CD4-positive, alpha-beta memory T cell (primary cell): ENCODE results near the gene TSPO2. TPM values are rescaled to one million over a fixed set of nuclear protein-coding genes. Genes with fewer than 3 reads are reported as not detected.
A peak's percentile ranks its signal among the peaks of the same experiment; 100 is the strongest.

ENCODE experiments used
- CTCF ChIA-PET: fragments of 350-600 bp; sonication (Branson Sonifier 250); formaldehyde crosslinking; loops from one replicate; lab custom pipeline; 2021; ENCODE audit warnings: inconsistent platforms; ENCODE audit not compliant: partially characterized antibody; lab: Charles Lee
- POLR2A ChIA-PET: fragments of 350-600 bp; sonication (Branson Sonifier 250); formaldehyde crosslinking; loops from one replicate; lab custom pipeline; 2021; ENCODE audit not compliant: partially characterized antibody; lab: Charles Lee
- DNase-seq, 5 donors: peaks; one replicate each; pipeline versions ENCODE4 v3.0.0 to v3.0.0-alpha.2; 2020 to 2022; ENCODE audit warnings: mixed read lengths in 1 of 5
- H3K27ac ChIP-seq: one replicate; pipeline ENCODE4 v1.7.0; 2013; ENCODE audit warnings: low read depth, low read length
- H3K27me3 ChIP-seq: 2 replicates; pipeline ENCODE4 v1.7.0; 2013; ENCODE audit warnings: mild to moderate bottlenecking, low read length, moderate library complexity; ENCODE audit not compliant: insufficient read depth
- H3K36me3 ChIP-seq: 2 replicates; pipeline ENCODE4 v1.7.0; 2013; ENCODE audit warnings: mild to moderate bottlenecking, low read length, moderate library complexity; ENCODE audit not compliant: insufficient read depth
- H3K4me1 ChIP-seq: 2 replicates; pipeline ENCODE4 v1.7.0; 2013; ENCODE audit warnings: mild to moderate bottlenecking, low read length, moderate library complexity; ENCODE audit not compliant: insufficient read depth
- H3K4me3 ChIP-seq, 2 donors: one replicate each; pipeline ENCODE4 v1.7.0; 2013; ENCODE audit warnings: low read length in 2 of 2, mild to moderate bottlenecking in 1 of 2
- H3K9me3 ChIP-seq, 2 donors: one replicate each; pipeline ENCODE4 v1.7.0; 2013; ENCODE audit warnings: low read length in 2 of 2, control low read depth in 1 of 2; ENCODE audit not compliant: control insufficient read depth in 1 of 2
- H3K27ac Mint-ChIP-seq, 7 donors: one replicate each; pipeline ENCODE4 v1.8.0; 2020 to 2021; ENCODE audit warnings: mixed read lengths in 7 of 7, mild to moderate bottlenecking in 6 of 7, inconsistent platforms in 3 of 7, moderate library complexity in 3 of 7
- H3K27me3 Mint-ChIP-seq, 2 donors: one replicate each; pipeline ENCODE4 v1.8.0; 2020 to 2021; ENCODE audit warnings: mixed read lengths in 2 of 2
- H3K36me3 Mint-ChIP-seq, 2 donors: one replicate each; pipeline ENCODE4 v1.8.0; 2020 to 2021; ENCODE audit warnings: mixed read lengths in 2 of 2, inconsistent platforms in 1 of 2, mild to moderate bottlenecking in 1 of 2
- H3K4me1 Mint-ChIP-seq, 4 donors: one replicate each; pipeline ENCODE4 v1.8.0; 2020 to 2021; ENCODE audit warnings: mixed read lengths in 4 of 4, mild to moderate bottlenecking in 1 of 4
- H3K4me3 Mint-ChIP-seq, 8 donors: one replicate each; pipeline ENCODE4 v1.8.0; 2020 to 2021; ENCODE audit warnings: mixed read lengths in 8 of 8, mild to moderate bottlenecking in 7 of 8, moderate library complexity in 6 of 8, inconsistent platforms in 3 of 8
- H3K9me3 Mint-ChIP-seq, 8 donors: one replicate each; pipeline ENCODE4 v1.8.0; 2020 to 2021; ENCODE audit warnings: mixed read lengths in 8 of 8, mild to moderate bottlenecking in 5 of 8, inconsistent platforms in 3 of 8, moderate library complexity in 1 of 8
- intact Hi-C: fragments of 100-400 bp; cut with micrococcal nuclease; formaldehyde crosslinking; loops from one replicate; pipeline ENCODE4 v1.15.1; 2023
- polyA plus RNA-seq, 2 donors: library from polyadenylated mRNA; unstranded; fragments of 300-500 nt; fragmentation: Illumina TruSeq; gene quantifications; one replicate each; pipeline ENCODE4 v1.2.3, GENCODE V29; 2021
- total RNA-seq, 2 experiments: library from RNA; stranded (reverse); gene quantifications; one replicate each; pipeline ENCODE4 v1.2.3, GENCODE V29; 2021

TSPO2 gene
- total and polyA plus RNA-seq, 4 experiments from 2014 or later: not detected

DNA sequence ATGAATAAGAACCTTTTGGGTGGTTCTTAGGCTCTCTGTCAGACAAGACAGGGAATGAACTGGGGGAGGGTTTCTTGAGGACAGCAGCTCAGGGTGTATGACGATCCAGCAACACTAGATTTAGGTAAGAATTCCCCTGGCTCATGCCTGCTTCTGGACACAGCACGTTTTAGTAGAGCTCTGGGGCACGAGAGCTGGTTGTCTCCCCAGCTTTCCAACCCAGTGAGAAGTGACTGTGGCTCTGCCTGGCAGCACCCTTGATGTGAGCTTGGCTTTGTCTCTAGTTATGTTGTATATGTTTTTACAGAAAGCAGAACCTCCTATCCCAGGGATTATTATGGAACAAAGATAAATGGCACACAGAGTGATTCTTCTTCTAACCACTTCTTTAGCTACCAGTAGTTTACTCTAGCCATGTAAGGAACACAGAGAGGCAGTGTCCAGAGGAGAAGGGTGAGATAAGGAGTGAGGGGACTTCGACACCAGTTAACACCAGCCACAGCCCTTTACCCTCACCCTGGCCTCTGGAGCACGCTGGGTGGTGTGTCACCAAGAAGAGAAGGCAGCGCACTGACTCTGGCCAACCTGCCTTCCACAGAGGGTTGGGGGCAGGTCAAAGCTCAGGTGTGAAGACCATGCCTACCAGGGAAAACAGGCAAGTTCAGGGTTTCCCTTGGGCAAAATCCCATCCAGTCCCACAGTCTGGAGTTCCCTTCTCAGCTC, 14.7 kb downstream of the TSPO2 start:
- H3K4me1 ChIP-seq: peaks cover 10% of the 10 kb centered on the region
- no peak overlapping the region for H3K4me3 ChIP-seq
- peaks cover 36 to 47% of the 10 kb centered on the region in 2 donors for H3K36me3 Mint-ChIP-seq
- ChIA-PET CTCF (interaction anchor here (0.9 to 4.4 kb wide), 5 partner anchors 10 to 29 kb away, joined by 4 to 22 read pairs (median 11); partner anchors contain the start of gene UNC5CL), POLR2A (interaction anchor here (1.8 kb wide), 1 partner anchor 14 kb away, joined by 9 read pairs; no protein-coding TSS in a partner anchor)
- no peaks in the 10 kb centered on the region for H3K36me3 ChIP-seq
- no peaks in the 10 kb centered on the region for H3K27me3 Mint-ChIP-seq
- H3K4me1 Mint-ChIP-seq: peaks cover 10% of the 10 kb centered on the region in 4 donors
- H3K4me3 Mint-ChIP-seq: no peak overlapping the region
- no peaks in the 10 kb centered on the region for H3K27me3 ChIP-seq
- no peak for DNase-seq
- intact Hi-C loops: no loop called here
- no peaks in the 10 kb centered on the region for H3K9me3 Mint-ChIP-seq
- no peak overlapping the region for H3K27ac ChIP-seq
- H3K27ac Mint-ChIP-seq: no peak overlapping the region
- no peaks in the 10 kb centered on the region for H3K9me3 ChIP-seq

- Mint-ChIP-seq H3K27ac (peak overlapping the region in 1 of 7 donors; percentile 8), H3K4me1 (peaks cover 0 to 4% (median under 1%) of the 10 kb centered on the region in 4 donors), H3K4me3 (no peak overlapping the region), H3K27me3 (no peaks in the 10 kb centered on the region), H3K36me3 (peaks cover 42 to 58% of the 10 kb centered on the region in 2 donors), H3K9me3 (no peaks in the 10 kb centered on the region)
- Histone ChIP-seq H3K36me3 (peaks cover 4% of the 10 kb centered on the region), H3K27me3 (no peaks in the 10 kb centered on the region), H3K4me3 (no peak overlapping the region), H3K9me3 (no peaks in the 10 kb centered on the region), H3K27ac (no peak overlapping the region), H3K4me1 (no peaks in the 10 kb centered on the region)
- DNase-seq: no peak
- intact Hi-C loops: no loop called here
- POLR2A ChIA-PET: no interaction called here
- CTCF ChIA-PET: interaction anchor here (1.3 to 2.4 kb wide), 2 partner anchors 9 to 31 kb away, joined by 3 to 10 read pairs; no protein-coding TSS in a partner anchor
These were observed 16.5 kb downstream of the TSPO2 start for GRCh38 chr6:41058783-41059181.

DNA sequence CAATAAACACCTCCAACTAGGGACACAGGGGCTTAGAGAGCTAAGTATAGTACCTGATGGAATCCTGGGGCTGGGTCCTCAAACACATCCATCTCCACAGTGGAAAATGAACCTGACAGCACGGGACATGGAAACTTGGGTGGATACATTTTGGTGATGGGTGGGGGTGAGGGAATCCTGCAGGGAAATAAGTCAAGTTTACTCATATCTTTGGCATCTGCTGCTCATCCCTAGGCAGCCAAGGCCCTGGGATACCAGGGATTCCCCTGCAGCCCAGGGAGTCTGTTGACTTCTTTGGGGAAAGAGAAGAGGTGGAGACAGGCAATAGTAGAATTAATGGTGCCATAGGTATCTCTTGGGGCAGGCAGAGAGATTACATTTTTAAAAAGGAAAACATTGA, 17.3 kb downstream of the TSPO2 start:
- DNase-seq: no peak
- H3K4me1 ChIP-seq: no peaks in the 10 kb centered on the region
- Mint-ChIP-seq H3K4me1 (peaks cover 0 to 4% (median under 1%) of the 10 kb centered on the region in 4 donors), H3K9me3 (no peaks in the 10 kb centered on the region), H3K36me3 (peaks cover 48 to 64% of the 10 kb centered on the region in 2 donors), H3K4me3 (no peak overlapping the region), H3K27me3 (no peaks in the 10 kb centered on the region), H3K27ac (no peak overlapping the region)
- H3K27me3 ChIP-seq: no peaks in the 10 kb centered on the region
- peaks cover 4% of the 10 kb centered on the region for H3K36me3 ChIP-seq
- no peak overlapping the region for H3K4me3 ChIP-seq
- CTCF ChIA-PET: interaction anchor here (1.0 to 2.4 kb wide), 3 partner anchors 8 to 32 kb away, joined by 3 to 10 read pairs (median 3); partner anchors contain the start of gene UNC5CL
- no peak overlapping the region for H3K27ac ChIP-seq
- intact Hi-C loops: no loop called here
- H3K9me3 ChIP-seq: no peaks in the 10 kb centered on the region
- POLR2A ChIA-PET: no interaction called here

DNA sequence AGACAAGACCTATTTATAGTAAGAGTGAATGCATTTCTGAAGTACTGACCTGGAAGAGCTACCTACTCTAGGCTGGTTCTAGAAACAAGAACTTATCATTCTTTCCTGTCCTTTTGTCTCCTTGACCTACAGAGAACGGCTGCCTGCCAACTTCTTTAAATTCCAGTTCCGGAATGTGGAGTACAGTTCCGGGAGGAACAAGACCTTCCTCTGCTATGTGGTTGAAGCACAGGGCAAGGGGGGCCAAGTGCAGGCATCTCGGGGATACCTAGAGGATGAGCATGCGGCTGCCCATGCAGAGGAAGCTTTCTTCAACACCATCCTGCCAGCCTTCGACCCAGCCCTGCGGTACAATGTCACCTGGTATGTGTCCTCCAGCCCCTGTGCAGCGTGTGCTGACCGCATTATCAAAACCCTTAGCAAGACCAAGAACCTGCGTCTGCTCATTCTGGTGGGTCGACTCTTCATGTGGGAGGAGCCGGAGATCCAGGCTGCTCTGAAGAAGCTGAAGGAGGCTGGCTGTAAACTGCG, 19.0 kb downstream of the TSPO2 start:
- Mint-ChIP-seq H3K9me3 (no peaks in the 10 kb centered on the region), H3K27ac (no peak overlapping the region), H3K36me3 (peaks cover 55 to 62% of the 10 kb centered on the region in 2 donors), H3K27me3 (no peaks in the 10 kb centered on the region), H3K4me1 (peaks cover 0 to 4% (median under 1%) of the 10 kb centered on the region in 4 donors), H3K4me3 (no peak overlapping the region)
- H3K27ac ChIP-seq: no peak overlapping the region
- H3K27me3 ChIP-seq: no peaks in the 10 kb centered on the region
- ChIA-PET POLR2A (no interaction called here), CTCF (no interaction called here)
- intact Hi-C loops: no loop called here
- peaks cover 12% of the 10 kb centered on the region for H3K36me3 ChIP-seq
- no peak overlapping the region for H3K4me3 ChIP-seq
- H3K4me1 ChIP-seq: no peaks in the 10 kb centered on the region
- DNase-seq: no peak
- H3K9me3 ChIP-seq: no peaks in the 10 kb centered on the region

DNA sequence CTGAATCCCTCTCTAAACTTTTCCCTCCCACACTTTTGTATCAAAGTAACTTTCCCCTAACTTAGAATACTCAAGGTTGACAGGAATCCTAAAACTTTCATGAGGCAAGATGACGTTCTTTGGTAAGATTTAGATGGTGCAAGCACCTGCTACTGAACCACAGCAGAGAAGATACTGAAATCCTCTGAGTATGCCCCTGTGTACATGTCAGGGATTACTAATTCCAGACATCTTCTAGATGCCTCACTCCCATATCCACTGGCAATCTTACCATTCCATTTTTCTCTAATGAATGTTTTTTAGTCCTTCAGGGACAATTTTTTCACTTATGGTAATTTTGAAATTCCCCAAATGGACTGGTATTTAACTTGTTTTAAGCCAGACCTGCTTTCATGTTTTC, 19.8 kb downstream of the TSPO2 start:
- Mint-ChIP-seq H3K4me3 (no peak overlapping the region), H3K27ac (no peak overlapping the region), H3K36me3 (peaks cover 54 to 69% of the 10 kb centered on the region in 2 donors), H3K9me3 (no peaks in the 10 kb centered on the region), H3K27me3 (no peaks in the 10 kb centered on the region), H3K4me1 (peaks cover 5 to 9% (median 6%) of the 10 kb centered on the region in 4 donors)
- Histone ChIP-seq H3K4me3 (no peak overlapping the region), H3K36me3 (peaks cover 16% of the 10 kb centered on the region), H3K27ac (no peak overlapping the region), H3K4me1 (no peaks in the 10 kb centered on the region), H3K27me3 (no peaks in the 10 kb centered on the region), H3K9me3 (no peaks in the 10 kb centered on the region)
- CTCF ChIA-PET: interaction anchor here (1.2 kb wide), 1 partner anchor 34 kb away, joined by 5 read pairs; no protein-coding TSS in a partner anchor
- intact Hi-C loops: no loop called here
- DNase-seq: no peak
- POLR2A ChIA-PET: interaction anchor here (1.7 kb wide), 1 partner anchor 9 kb away, joined by 4 read pairs; the partner anchor contains the start of gene APOBEC2

GRCh38 chr6:41063884-41064285, 21.6 kb downstream of the TSPO2 start:
- no peaks in the 10 kb centered on the region for H3K27me3 Mint-ChIP-seq
- H3K36me3 Mint-ChIP-seq: peaks cover 70 to 72% of the 10 kb centered on the region in 2 donors
- H3K4me1 Mint-ChIP-seq: peaks cover 7 to 16% (median 7%) of the 10 kb centered on the region in 4 donors
- no peak overlapping the region for H3K27ac Mint-ChIP-seq
- Histone ChIP-seq H3K36me3 (peaks cover 22% of the 10 kb centered on the region), H3K9me3 (no peaks in the 10 kb centered on the region), H3K4me1 (no peaks in the 10 kb centered on the region), H3K27me3 (no peaks in the 10 kb centered on the region), H3K4me3 (no peak overlapping the region), H3K27ac (no peak overlapping the region)
- CTCF ChIA-PET: interaction anchor here (1.0 to 1.3 kb wide), 3 partner anchors 11 to 60 kb away, joined by 3 to 4 read pairs (median 3); partner anchors contain the start of gene APOBEC2
- intact Hi-C loops: no loop called here
- no peak for DNase-seq
- POLR2A ChIA-PET: interaction anchor here (1.7 kb wide), 1 partner anchor 11 kb away, joined by 4 read pairs; the partner anchor contains the start of gene APOBEC2
- H3K9me3 Mint-ChIP-seq: no peaks in the 10 kb centered on the region
- no peak overlapping the region for H3K4me3 Mint-ChIP-seq

DNA sequence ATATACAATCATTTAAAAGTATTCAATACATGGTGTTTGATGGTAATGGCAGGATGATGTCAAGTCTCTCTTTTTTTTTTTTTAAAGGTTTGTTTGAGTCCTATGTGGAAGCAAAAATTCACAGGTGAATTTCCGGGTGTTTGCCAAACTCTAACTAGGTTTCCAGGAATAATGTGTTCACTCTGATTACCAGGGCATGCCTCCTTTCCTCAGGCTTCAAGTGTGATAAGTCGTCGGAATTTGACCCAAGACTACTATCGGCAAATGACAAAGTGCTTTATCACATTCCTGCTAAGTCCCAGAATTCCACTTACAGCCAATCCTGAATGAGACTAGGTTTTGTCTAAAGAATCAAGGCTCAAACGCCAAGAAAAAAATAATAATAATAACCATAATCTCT, 22.6 kb downstream of the TSPO2 start:
- Histone ChIP-seq H3K27ac (no peak overlapping the region), H3K36me3 (peaks cover 31% of the 10 kb centered on the region), H3K4me1 (no peaks in the 10 kb centered on the region), H3K4me3 (no peak overlapping the region), H3K9me3 (no peaks in the 10 kb centered on the region), H3K27me3 (no peaks in the 10 kb centered on the region)
- Mint-ChIP-seq H3K9me3 (no peaks in the 10 kb centered on the region), H3K4me1 (peaks cover 7 to 18% (median 7%) of the 10 kb centered on the region in 4 donors), H3K4me3 (no peak overlapping the region), H3K27ac (no peak overlapping the region), H3K36me3 (peaks cover 66 to 72% of the 10 kb centered on the region in 2 donors), H3K27me3 (no peaks in the 10 kb centered on the region)
- intact Hi-C loops: no loop called here
- POLR2A ChIA-PET: no interaction called here
- DNase-seq: no peak
- CTCF ChIA-PET: interaction anchor here (1.2 to 1.3 kb wide), 2 partner anchors 12 to 37 kb away, joined by 3 to 4 read pairs; partner anchors contain the start of gene APOBEC2
